ENCODE measurements around the gene VSTM2B. TPM values are rescaled to one million over a fixed set of nuclear protein-coding genes. Genes with fewer than 3 reads are reported as not detected.

The VSTM2B gene
- total RNA-seq, 1 donor, result not detected

GRCh38 chr19:29507081-29507860 lies 18.5 kb upstream of the VSTM2B start:
- no peak overlapping the region for H3K4me3 ChIP-seq (ENCODE audit: low read depth, low read length)
- DNase-seq (ENCODE audit: low read depth), result no peak
- TF ChIP-seq CTCF (IDR thresholded peaks at IDR 0.05; ENCODE audit: insufficient read depth, low read depth, low read length), result no peak

GRCh38 chr19:29508181-29508580 lies 17.6 kb upstream of the VSTM2B start:
- no peak overlapping the region for H3K4me3 ChIP-seq (ENCODE audit: low read depth, low read length)
- no peak for TF ChIP-seq CTCF (IDR thresholded peaks at IDR 0.05; ENCODE audit: insufficient read depth, low read depth, low read length)
- DNase-seq (ENCODE audit: low read depth), result no peak

- no peak for DNase-seq (ENCODE audit: low read depth)
- no peak for TF ChIP-seq CTCF (IDR thresholded peaks at IDR 0.05; ENCODE audit: insufficient read depth, low read depth, low read length)
- H3K4me3 ChIP-seq (ENCODE audit: low read depth, low read length), result no peak overlapping the region
Observed at GRCh38 chr19:29509456-29509855, 16.3 kb upstream of the VSTM2B start.

GRCh38 chr19:29510701-29511265 lies 15.0 kb upstream of the VSTM2B start:
- no peak for DNase-seq (ENCODE audit: low read depth)
- H3K4me3 ChIP-seq (ENCODE audit: low read depth, low read length), result no peak overlapping the region
- no peak for TF ChIP-seq CTCF (IDR thresholded peaks at IDR 0.05; ENCODE audit: insufficient read depth, low read depth, low read length)

GRCh38 chr19:29511768-29512167 lies 14.0 kb upstream of the VSTM2B start:
- no peak overlapping the region for H3K4me3 ChIP-seq (ENCODE audit: low read depth, low read length)
- no peak for TF ChIP-seq CTCF (IDR thresholded peaks at IDR 0.05; ENCODE audit: insufficient read depth, low read depth, low read length)
- no peak for DNase-seq (ENCODE audit: low read depth)

GRCh38 chr19:29512748-29513147 lies 13.0 kb upstream of the VSTM2B start:
- no peak for DNase-seq (ENCODE audit: low read depth)
- no peak for TF ChIP-seq CTCF (IDR thresholded peaks at IDR 0.05; ENCODE audit: insufficient read depth, low read depth, low read length)
- no peak overlapping the region for H3K4me3 ChIP-seq (ENCODE audit: low read depth, low read length)
